Breast epithelium (tissue), 4 donors: ENCODE measurements around the gene APOL1. TPM values are rescaled to one million over a fixed set of nuclear protein-coding genes. Genes with fewer than 3 reads are reported as not detected.

Experiments used
- DNase-seq, 2 donors: peaks; one replicate each; pipeline ENCODE4 v3.0.0-alpha.2; 2019; ENCODE audit warnings: low spot score in 2 of 2
- H3K27ac ChIP-seq, 2 donors: fragments of 200-600 bp; sonication (generic) in 1 of 2; one replicate each; pipeline ENCODE4 v1.5.1; 2016 to 2019; ENCODE audit warnings: mild to moderate bottlenecking in 1 of 2
- H3K27me3 ChIP-seq, 2 donors: fragments of 200-600 bp; sonication (generic) in 1 of 2; one replicate each; pipeline versions ENCODE4 v1.5.1 to v1.6.0; 2017 to 2019; ENCODE audit warnings: control low read depth in 1 of 2, mild to moderate bottlenecking in 1 of 2
- H3K36me3 ChIP-seq: fragments of 200-600 bp; one replicate; pipeline ENCODE4 v1.5.1; 2019
- H3K4me1 ChIP-seq, 2 donors: fragments of 200-600 bp; sonication (generic); one replicate each; pipeline ENCODE4 v1.5.1; 2016 to 2019; ENCODE audit warnings: control low read depth in 1 of 2
- H3K4me3 ChIP-seq, 3 donors: fragments of 200-600 bp; sonication (generic); 1 replicate in 2 of 3; 2 replicates in 1 of 3; pipeline ENCODE4 v1.5.1; 2016 to 2019; ENCODE audit warnings: mild to moderate bottlenecking in 3 of 3, moderate library complexity in 2 of 3
- H3K9me3 ChIP-seq, 2 donors: fragments of 200-600 bp; sonication (generic) in 1 of 2; one replicate each; pipeline ENCODE4 v1.5.1; 2016 to 2019; ENCODE audit warnings: control low read depth in 1 of 2
- CTCF ChIP-seq, 3 donors: fragments of 450-650 bp; IDR thresholded peaks; one replicate each; pipeline ENCODE4 v1.5.1; 2016 to 2017; ENCODE audit warnings: antibody characterized with exemption in 3 of 3, mild to moderate bottlenecking in 3 of 3, moderate library complexity in 3 of 3
- POLR2A ChIP-seq: fragments of 450-650 bp; IDR thresholded peaks from one replicate; pipeline ENCODE4 v1.6.1; 2016; ENCODE audit warnings: antibody characterized with exemption, mild to moderate bottlenecking, moderate library complexity
- POLR2AphosphoS5 ChIP-seq, 3 donors: sonication (generic); formaldehyde crosslinking; IDR thresholded peaks; one replicate each; pipeline ENCODE4 v1.6.1; 2017; ENCODE audit warnings: antibody characterized with exemption in 3 of 3
- intact Hi-C: fragments of 100-400 bp; cut with DNase I; formaldehyde crosslinking; loops from one replicate; pipeline ENCODE4 v1.15.1; 2023; ENCODE audit warnings: low total_unique reads
- total RNA-seq, 3 donors: library from RNA; depleted of rRNA; stranded (reverse); fragments of >200 nt; gene quantifications; one replicate each; pipeline ENCODE4 v1.1.0, GENCODE V29; 2016

APOL1 gene
- total RNA-seq, 3 donors from 2014 or later: 5.9 to 38.3 (median 22.2) TPM

DNA sequence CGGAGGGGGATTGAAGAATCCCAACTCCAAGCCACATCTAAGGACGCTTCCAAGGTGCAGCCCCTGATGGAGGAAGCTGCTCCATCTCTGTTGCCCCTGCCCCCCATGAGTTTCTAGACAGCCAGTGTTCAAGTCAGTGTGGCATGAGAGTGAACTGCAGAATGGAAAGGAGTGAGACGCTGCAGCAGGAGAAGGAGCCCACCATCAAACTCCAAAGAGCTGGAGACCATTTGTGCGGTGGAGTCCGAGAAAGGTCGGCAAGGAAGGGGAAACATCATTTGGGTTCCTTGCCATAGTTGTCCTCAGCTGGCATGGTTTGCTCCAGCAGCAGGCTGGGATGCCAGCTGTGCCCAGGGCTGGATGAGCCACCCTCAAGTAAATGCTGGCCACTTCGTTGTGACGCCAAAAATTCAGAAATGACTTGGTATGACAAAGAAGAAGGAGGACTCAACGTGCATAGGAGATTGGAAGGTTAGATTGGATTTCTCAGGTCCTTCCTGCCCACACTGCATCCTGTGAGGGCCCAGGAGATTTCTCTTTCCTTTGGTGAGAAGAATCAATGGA is 30.0 kb upstream of the APOL1 start:
- H3K4me1 ChIP-seq: no peaks in the 10 kb centered on the region
- no peak for TF ChIP-seq CTCF (IDR thresholded peaks at IDR 0.05)
- intact Hi-C loops: no loop called here
- no peaks in the 10 kb centered on the region for H3K36me3 ChIP-seq
- no peaks in the 10 kb centered on the region for H3K27me3 ChIP-seq
- no peak overlapping the region for H3K27ac ChIP-seq
- no peaks in the 10 kb centered on the region for H3K9me3 ChIP-seq
- no peak for DNase-seq
- no peak overlapping the region for H3K4me3 ChIP-seq

DNA sequence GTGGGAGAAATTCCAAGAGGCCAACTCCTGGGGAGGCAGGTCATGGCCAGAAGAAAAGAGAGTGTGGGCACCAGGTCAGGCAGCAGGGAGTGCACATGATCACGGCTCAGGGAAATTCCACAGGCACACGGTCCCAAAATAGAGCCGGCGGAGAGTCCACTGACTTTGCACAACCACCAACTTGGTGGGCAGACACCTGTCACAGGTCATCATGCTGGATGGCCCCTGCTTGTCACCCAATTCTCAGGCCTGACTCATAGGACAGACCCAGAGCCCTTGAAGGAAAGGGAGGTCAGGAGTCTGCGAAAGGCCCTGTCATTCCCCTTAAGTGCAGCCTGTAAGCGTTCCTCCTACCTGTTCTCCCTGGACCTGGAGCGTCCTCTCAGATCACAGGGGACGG is 29.4 kb upstream of the APOL1 start:
- intact Hi-C loops: no loop called here

GRCh38 chr22:36224245-36224644 is 28.7 kb upstream of the APOL1 start:
- intact Hi-C loops: no loop called here
- Histone ChIP-seq H3K4me1 (no peaks in the 10 kb centered on the region), H3K27me3 (no peaks in the 10 kb centered on the region), H3K27ac (no peak overlapping the region), H3K4me3 (no peak overlapping the region), H3K36me3 (no peaks in the 10 kb centered on the region), H3K9me3 (no peaks in the 10 kb centered on the region)
- no peak for DNase-seq
- no peak for TF ChIP-seq CTCF (IDR thresholded peaks at IDR 0.05)
- no peak for TF ChIP-seq POLR2A
- no peak for TF ChIP-seq POLR2AphosphoS5 (IDR thresholded peaks at IDR 0.05)

More for the DNA sequence above, 29.4 kb upstream of the APOL1 start:
- no peak for DNase-seq
- Histone ChIP-seq H3K27ac (no peak overlapping the region), H3K4me3 (no peak overlapping the region), H3K27me3 (no peaks in the 10 kb centered on the region), H3K4me1 (no peaks in the 10 kb centered on the region), H3K36me3 (no peaks in the 10 kb centered on the region), H3K9me3 (no peaks in the 10 kb centered on the region)
- TF ChIP-seq CTCF (IDR thresholded peaks at IDR 0.05): no peak
- TF ChIP-seq POLR2A: no peak
- TF ChIP-seq POLR2AphosphoS5 (IDR thresholded peaks at IDR 0.05): no peak

- no peak for DNase-seq
- H3K36me3 ChIP-seq: no peaks in the 10 kb centered on the region
These were observed 27.5 kb upstream of the APOL1 start for GRCh38 chr22:36225333-36225922.

More at GRCh38 chr22:36225333-36225922, 27.5 kb upstream of the APOL1 start:
- Histone ChIP-seq H3K27me3 (no peaks in the 10 kb centered on the region), H3K4me3 (no peak overlapping the region), H3K27ac (no peak overlapping the region), H3K4me1 (no peaks in the 10 kb centered on the region), H3K9me3 (no peaks in the 10 kb centered on the region)
- intact Hi-C loops: no loop called here
- TF ChIP-seq POLR2A: no peak
- no peak for TF ChIP-seq CTCF (IDR thresholded peaks at IDR 0.05)
- no peak for TF ChIP-seq POLR2AphosphoS5 (IDR thresholded peaks at IDR 0.05)
